Germinal center (tissue), 1 donor: Measurements from ENCODE around the gene KCNJ13.

ENCODE experiments used
- DNase-seq: peaks from one replicate; pipeline ENCODE4 v3.0.0; 2012; ENCODE audit warnings: mixed read lengths, low spot score

KCNJ13 gene

DNA sequence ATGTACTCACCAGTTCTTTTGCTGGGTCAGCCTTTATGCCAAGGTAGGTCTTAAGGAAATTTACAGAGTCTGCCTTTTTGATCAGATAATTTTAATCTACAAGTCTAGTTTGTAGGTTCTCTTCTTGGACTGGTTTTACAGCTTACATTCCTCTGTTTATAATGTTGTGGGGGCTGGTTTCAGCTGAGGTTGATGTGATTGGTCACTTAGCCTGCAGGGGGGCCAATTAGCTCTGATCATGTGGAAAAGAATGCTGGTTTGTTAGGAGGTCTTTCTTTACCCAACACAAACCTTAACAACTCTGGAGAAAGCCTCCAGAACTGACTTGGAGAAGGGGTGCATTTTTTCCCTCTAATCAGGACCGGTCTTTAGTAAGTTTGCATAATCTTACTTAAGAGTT is at the start of gene KCNJ13:
KCNJ13 (minus strand) TSS at position 131 of the 400 bp plus-strand sequence. CDS start 5,203 bp downstream, outside the sequence.
- no peak for DNase-seq

DNA sequence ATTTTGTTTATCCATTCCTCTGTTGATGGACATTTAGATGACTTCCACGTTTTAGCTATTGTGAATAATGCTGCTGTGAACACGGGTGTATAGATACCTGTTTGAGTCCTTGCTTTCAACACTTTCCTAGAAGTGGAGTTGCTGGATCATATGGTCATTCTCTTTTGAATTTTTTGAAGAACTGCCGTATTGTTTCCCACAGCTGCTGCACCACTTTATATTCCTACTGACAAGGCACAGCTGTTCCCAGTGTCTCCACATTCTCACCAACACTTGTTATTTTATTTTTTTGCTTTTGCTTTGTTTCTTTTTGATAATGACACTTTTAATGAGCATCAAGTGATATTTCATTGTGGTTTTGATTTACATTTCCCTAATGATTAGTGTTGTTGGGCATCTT is 41.4 kb upstream of the KCNJ13 start:
- no peak for DNase-seq

DNA sequence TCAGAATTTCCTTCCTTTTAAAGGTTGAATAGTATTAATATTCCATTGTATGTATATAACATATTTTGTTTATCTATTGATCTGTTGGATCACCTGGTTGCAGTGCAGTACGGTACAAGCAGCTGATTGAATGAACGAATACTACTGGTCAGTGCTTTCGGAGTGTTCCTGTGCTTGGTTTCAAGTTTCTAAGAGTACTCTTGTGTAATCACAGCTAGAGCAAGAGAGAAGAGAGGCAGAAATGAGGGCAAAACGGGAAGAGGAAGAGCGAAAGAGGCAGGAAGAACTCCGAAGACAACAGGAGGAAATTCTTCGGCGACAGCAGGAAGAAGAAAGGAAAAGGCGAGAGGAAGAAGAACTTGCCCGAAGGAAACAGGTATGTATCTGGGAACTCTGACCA is 40.3 kb upstream of the KCNJ13 start:
- DNase-seq = no peak

DNA sequence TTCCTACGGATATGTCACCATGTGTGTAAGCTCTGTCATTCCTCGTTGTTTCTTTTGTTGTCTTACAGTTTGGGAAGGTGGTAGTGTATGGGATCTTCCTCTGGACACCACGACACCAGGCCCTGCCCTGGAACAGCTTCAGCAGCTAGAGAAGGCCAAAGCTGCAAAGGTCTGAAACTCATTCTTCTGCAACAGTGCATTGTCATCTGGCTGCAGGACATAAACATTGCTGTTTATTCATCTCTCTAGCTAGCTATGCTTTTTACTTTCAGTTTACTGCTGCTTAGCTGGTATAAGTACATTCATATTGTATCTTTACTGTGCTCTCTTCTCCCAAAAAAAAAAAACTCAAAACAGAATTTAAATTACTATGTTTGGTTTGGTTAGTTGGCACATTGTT is 39.2 kb upstream of the KCNJ13 start:
- DNase-seq = no peak

DNA sequence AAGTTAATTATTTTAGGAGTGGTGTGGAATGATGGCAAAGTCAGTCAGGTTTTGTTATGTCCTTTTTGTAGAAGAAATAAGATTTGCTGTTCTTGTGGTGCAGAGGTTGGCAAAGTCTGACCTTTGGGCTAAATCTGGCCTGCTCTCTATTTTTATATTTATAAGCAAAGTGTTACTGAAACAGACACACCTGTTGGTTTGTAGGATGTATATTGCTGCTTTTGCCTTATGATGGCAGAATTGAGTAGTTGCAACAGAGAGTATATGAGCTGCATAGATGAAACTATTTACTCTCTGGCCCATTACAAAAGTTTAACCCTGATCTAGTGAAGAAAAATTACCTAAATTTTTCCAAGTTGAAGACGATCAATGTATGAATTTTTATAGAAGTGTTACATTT is 34.1 kb upstream of the KCNJ13 start:
- DNase-seq = no peak

DNA sequence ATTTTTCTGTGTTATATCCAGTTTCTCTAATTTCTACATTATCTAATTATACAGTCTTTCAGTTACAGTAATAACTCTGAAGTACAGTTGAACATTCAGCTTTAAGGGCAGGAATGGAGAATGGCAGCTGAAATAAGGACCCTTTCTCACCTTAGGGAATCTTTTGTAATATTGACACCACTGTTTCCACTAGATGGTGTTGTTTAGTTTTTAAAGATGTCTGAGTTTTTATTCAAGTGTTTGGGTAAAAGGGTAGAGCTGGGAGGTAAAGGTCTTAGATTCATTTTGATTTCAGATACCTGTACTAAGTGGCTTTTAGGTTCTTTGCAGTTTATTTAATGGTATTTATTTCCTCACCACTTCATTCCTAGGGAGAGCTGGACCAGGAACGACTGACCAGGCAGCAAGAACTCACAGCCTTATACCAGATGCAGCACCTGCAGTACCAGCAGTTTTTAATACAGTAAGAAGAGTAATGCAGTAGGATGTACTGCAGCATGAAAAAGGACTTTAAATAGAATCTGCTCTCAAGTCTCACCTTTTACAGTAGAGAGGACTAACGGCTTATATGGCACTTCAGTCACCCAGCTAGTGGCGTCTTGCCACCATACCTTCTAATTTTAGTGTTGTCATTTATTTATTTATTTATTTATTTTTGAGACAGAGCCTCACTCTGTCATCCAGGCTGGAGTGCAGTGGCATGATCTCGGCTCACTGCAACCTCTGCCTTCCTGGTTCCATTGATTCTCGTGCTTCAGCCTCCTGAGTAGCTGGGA is 33.2 kb upstream of the KCNJ13 start:
- DNase-seq = no peak

DNA sequence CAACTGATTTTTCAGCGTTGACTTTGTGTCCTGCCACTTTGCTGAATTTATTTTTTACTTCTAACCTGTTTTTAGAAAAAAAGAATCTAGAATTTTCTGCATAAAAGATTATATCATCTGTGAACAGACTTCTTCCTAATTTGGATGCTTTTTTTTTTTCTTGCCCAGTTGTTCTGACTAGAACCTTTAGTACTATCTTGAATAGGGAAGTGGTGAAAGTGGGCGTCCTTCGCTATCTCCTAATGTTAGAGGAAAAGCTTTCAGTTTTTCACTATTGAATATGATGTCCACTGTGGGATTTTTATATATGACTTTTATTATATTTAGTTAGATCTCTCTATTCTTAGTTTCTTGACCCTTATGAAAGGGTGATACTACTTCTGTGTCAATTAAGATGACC is 25.7 kb upstream of the KCNJ13 start:
- DNase-seq = no peak

DNA sequence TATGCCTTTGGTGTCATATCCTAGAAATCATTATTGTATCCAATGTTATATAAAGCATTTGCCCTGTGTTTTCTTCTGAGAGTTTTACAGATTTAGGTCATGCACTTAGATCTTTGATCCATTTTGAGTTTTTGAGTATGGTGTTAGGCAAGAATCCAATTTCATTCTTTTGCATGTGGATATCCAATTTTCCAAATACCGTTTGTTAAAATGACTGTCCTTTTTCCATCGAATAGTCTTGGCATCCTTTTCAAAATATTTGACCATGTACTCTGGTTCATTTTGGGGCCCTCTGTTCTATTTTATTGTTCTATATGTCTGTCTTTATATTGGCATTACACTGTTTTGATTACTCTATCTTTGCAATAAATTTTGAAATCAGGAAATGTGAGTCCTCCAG is 23.8 kb upstream of the KCNJ13 start:
- DNase-seq = no peak

DNA sequence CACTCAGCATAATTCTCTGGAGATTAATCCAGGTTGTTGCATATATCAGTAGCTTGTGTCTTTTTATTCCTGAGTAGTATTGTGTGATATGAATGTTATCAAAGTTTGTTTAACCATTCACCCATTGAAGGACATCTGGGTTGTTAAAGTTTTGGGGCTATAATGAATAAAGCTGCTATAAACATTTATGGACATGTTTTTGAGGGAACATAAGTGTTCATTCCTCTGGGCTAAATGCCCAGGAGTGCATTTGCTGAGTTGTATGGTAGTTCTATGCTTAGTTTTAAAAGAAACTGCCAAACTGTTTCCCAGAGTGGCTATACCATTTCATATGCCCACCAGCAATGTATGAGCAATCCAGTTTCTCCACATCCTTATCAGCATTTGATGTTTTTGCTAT is 21.8 kb upstream of the KCNJ13 start:
- DNase-seq = no peak

DNA sequence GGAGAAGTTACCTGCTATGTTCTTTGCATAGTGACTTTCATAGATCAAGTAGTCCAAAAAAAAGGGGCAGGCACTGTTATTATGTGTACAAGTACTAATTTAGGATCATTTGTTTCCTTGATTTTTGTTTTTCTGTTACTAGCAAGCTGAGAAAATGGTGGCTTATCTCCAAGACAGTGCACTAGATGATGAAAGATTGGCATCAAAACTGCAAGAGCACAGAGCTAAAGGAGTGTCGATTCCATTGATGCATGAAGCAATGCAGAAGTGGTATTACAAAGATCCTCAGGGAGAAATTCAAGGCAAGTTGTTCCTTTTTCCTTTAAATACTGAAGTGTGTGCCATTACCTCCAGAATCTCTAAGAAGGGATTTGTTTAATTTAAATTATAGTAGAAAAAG is 19.6 kb upstream of the KCNJ13 start:
- no peak for DNase-seq

DNA sequence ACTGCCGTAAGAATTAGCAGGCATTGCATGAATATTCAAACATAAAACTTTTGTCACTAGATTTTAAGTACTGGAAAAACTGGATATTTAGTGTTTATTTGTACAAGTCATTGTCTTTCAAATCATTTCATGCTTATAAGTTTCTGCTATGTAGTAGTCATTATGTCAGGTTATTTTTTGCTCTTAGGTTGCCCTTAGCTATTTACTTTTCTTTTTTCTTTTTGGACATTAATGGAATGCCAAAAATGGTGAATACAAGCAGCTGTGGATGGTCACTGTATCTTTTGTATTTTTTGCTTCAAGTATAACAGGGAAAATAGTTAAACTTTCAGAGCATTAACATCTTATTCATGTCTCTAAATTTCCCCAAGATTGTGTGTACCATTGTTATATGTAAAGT is 18.6 kb upstream of the KCNJ13 start:
- DNase-seq = no peak

DNA sequence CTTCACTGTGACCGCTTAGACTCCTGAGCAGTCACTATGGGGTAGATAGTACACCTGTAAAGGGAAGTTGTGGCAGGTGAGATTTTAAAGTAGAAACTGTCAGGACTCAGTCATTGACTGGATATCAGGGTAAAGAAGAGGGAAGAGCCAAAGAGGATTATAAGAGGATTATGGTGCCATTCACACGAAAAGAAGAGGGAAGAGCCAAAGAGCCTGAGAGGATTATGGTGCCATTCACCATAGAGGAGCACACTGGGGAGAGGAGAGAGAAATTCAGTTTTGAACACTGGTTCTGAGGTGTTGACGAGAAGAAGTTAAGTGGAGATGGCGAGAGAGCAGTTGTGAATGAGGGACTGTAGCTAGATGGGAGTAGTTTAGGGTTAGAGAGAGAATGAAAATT is 16.9 kb upstream of the KCNJ13 start:
- no peak for DNase-seq

DNA sequence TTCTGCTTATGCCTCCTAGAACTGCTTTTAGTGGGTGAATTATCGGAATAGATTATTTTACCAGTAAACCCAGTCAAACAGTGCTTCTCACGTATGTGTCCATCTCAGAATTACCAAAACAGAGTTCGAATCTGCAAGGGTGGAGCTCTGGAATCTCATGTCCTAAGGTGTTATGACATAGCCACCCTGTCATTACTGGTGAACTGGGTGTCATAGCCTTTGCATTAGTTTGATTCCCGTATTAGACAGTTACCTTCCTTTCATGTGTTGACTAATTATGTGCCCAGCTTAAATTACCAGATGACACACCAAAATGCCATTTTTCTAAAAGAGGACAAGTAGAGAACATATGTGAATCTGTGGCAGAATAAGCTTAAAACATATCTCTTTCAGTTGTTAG is 15.2 kb upstream of the KCNJ13 start:
- DNase-seq = no peak

DNA sequence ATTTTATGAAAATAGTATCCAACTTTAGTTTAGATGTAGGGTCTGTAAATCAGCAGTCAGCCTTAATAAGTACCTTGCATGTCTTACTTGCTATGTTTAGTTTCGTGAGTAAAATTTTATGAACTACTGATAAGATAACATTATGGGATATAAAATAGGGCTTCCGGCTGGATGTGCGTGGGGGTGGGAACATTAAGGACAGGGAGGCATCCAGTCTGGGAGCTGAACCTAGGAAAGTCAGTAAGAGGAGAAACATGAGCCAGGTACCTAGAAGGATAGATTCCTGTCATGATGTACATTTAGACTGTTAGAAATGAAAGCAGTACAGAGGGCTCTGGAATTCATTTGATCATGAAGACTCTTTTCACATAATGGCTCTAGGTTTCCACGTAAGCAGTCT is 12.7 kb upstream of the KCNJ13 start:
- DNase-seq = no peak

DNA sequence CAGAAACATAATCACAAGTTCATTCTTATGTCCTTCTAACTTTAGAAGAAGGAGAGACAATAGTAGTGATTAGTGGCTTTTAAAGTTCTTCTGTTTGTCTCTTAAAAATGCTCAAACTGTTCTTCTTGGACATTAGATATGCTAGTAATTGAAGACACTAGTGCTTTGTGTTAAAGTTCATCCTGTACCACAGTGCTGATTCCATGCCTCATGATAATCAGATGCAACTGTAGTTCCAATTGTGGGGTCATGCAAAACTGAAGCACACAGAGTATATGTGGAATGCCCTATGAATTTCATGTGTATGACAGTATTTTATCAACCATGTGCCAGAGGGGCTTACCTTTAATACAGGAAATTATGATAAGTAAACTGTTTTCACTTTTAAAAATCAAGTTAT is 11.4 kb upstream of the KCNJ13 start:
- DNase-seq = no peak

DNA sequence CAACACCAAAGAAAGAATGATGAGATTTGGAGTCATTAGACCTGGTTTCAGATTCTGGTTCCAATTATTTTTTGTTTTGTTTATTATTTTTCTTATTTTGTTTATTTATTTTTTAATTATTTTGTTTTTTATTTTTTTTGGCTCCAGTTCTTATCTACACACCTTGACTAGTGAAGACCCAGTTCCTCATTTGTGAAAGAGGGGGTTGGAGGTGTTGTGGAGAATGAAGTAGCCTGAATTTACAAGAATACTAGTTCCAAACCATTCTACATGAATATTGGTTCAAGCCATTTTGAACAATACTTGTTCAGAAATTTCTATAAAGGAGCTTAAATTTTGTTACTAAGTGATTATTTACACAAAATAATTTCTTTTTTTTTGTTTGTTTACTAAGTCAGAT is 6.9 kb upstream of the KCNJ13 start:
- no peak for DNase-seq

DNA sequence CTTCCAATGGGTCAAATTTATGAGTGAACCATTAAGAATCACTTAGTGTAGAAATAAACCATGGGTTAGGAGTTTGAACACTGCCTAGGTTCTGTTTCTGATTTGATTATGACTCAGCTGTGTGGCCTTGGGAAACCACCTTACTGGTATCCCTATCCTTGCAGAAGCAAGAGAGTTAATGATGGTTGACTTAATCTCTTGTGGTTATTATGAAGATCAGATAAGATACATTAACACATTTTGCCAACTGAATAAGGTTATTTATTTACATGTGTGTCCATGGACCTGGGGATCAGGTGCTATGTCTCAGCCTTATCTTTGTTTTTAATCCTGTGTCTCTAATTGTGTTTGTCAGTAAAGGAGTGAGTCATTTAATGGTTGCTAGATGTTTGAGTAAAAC is 5.4 kb upstream of the KCNJ13 start:
- no peak for DNase-seq

DNA sequence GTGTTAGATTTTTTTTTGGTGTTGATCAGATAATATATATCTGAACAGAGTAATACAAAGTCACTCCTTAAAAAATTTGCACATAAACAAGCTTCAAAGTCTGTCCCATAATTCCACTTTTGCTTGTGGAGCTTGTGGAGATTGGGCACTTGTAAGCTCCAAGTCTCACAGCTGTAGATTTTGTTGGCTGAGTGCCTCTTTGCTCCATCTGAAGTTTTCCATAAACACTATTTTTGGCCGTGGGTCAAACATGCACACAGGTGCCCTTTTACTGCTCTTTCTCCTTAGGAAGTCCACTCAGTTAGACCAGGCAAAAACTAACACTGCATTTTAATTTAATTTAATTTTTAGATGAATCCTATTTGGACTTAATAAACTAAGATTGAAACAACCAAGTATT is 3.6 kb upstream of the KCNJ13 start:
- no peak for DNase-seq

DNA sequence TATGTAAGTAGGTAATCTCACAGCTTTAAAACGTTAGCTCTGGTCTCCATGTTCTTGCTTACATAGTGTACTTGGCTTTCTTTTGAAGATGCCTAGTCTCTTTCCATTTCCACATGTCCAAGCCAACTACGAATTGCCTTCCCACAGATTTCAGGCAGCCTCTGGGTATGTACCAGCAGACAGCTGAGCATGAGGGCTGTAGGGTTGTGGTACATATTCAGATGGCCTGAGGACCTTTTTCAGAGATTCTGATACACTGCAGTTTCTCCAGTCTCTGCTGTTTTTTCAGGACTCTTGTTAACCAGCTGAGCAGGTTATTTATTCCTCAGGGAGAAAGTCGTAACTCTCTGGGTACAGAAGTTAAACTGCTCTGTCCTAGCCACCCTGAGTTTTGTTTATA is 3.1 kb upstream of the KCNJ13 start:
- no peak for DNase-seq

DNA sequence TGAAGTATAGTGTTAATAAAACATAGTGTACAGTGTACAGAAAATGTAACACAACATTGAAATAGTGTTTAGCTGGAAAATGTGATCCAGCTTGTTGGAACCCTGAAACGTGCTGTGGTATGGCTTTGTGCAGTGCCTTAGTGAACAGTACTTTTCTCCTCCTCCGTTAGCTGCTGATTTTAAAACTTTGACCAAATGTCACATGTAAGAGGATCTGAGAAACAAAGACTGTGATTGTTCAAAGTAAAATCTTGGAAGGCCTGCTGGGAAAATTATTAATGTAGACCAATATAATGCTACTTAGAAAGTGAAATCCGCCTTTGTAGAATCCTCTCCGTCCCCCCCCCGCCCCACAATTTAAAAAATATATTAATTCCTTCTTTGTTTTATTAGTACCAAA is 911 bp upstream of the KCNJ13 start:
- DNase-seq = no peak

DNA sequence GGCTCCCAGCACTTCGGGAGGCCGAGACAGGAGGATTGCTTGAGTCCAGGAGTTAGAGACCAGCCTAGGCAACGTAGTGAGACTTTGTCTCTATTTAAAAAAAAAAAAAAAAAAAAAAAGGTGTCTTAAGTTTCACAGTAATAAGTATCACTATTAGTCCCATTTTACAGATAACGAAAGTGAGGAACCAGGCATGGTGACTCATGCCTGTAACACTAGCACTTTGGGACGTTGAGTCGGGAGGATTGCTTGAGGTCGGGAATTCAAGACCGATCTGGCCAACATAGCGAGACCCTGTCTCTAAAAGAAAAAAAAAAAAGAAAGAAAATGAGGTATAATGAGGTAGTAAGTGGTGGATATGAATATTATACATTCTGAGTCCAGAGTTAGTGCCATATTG is 2.5 kb downstream of the KCNJ13 start:
- no peak for DNase-seq

DNA sequence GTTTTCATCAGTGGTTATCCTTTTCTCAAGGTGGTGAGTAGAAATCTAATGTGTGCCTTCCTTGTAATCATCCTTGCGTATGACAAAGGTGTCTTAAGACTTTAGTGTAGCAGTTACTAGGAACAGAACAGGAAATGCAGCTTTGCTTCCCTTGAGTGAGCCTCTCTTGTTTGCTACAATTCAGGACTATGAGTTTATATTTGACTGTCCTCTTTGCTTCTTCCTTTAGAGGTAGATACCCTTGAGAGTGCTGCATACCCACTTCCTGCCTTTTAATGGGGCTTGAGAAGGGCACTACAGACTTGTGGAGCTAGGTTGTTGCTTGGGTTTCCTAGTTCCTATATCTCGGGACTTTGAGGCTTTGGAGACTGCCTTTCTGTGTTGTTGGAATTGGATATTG is 3.8 kb downstream of the KCNJ13 start:
- peak; percentile 44 for DNase-seq

DNA sequence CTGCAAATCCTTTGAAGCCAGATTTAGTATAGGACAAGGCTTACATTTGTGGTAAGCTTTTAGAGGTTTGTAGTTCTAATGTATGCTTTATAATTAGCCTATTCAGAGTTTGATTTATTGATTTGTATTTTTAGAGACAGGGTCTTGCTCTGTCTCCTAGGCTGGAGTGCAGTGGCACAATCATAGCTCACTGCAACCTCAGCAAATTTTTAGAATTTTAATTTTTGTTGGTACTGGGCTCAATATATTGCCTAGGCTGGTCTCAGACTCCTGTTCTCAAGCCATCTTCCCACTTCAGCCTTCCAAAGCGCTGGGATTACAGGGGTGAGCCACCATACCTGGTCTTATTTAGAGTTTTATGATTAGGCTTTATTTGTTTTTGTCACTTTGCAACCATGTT is 4.5 kb downstream of the KCNJ13 start:
- DNase-seq = no peak

DNA sequence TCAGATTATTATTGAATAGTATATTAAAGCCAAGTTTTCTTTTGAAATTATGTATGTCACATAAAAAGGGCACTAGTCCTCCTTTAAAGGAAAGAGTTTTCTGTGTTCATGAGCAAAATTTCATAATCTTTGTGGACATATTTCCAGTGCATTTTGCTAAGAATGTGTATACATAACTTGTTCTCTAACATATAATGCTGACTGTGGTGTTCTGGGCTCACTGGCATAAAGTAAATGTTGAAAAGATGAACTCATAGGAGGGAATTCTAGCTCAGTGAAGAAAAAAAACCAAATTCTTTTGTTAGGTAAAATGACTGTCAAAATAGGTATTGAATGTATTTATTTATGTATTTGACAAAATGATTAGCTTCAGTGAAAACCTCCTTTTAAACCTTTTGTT is 6.2 kb downstream of the KCNJ13 start:
- DNase-seq = no peak

DNA sequence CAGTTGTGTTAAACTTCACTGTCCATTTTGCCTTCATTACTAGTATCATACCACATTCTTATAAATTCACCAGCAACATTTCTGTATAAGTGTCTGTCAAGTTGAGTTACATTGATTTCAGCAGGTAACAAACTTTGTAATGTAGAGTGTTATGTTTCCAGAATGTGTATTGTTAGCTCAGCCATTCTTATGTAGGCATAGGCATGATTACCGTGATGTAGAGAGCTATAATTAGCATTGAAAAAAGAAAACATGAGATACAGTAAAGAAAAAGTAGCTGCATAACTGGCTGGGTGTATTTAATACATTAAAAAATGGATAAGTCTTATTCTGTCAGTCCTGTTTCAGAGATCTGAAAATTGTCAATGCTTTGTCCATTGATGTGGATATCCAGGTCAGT is 8.5 kb downstream of the KCNJ13 start:
- no peak for DNase-seq
